Left forelimb (tissue), 1 donor: ENCODE measurements around the gene PCP4.
"Not testable (repeated sequence)": the region's sequence is repeated elsewhere in the genome, so short reads cannot be mapped to it uniquely, and the experiment has no call there.

Experiments
- DNase-seq: peaks from one replicate; pipeline ENCODE4 v3.0.0-alpha.2; 2018; ENCODE audit warnings: low spot score

The PCP4 gene

GRCh38 chr21:39866093-39866492 is 1.1 kb upstream of the PCP4 start:
- DNase-seq: no peak

GRCh38 chr21:39869141-39869818 is 2.0 kb downstream of the PCP4 start:
- DNase-seq: no peak

GRCh38 chr21:39873687-39874086 is 6.4 kb downstream of the PCP4 start:
- no peak for DNase-seq

- DNase-seq: no peak
Measured at GRCh38 chr21:39874206-39874605, 7.0 kb downstream of the PCP4 start.

GRCh38 chr21:39874759-39875158 is 7.5 kb downstream of the PCP4 start:
- no peak for DNase-seq

- DNase-seq: no peak
Measured at GRCh38 chr21:39881661-39882060, 14.4 kb downstream of the PCP4 start.

GRCh38 chr21:39882151-39882838 is 15.1 kb downstream of the PCP4 start:
- no peak for DNase-seq

GRCh38 chr21:39882839-39883195 is 15.6 kb downstream of the PCP4 start:
- no peak for DNase-seq

- DNase-seq: no peak
Measured at GRCh38 chr21:39885119-39885848, 18.0 kb downstream of the PCP4 start.

GRCh38 chr21:39888848-39889247 is 21.6 kb downstream of the PCP4 start:
- DNase-seq: no peak

GRCh38 chr21:39891111-39891510 is 23.9 kb downstream of the PCP4 start:
- DNase-seq: no peak

GRCh38 chr21:39891863-39892262 is 24.6 kb downstream of the PCP4 start:
- not testable (repeated sequence) for DNase-seq

GRCh38 chr21:39900491-39900890 is 33.3 kb downstream of the PCP4 start:
- DNase-seq: no peak

- DNase-seq: no peak
Measured at GRCh38 chr21:39900911-39901310, 33.7 kb downstream of the PCP4 start.

GRCh38 chr21:39902986-39903385 is 35.7 kb downstream of the PCP4 start:
- no peak for DNase-seq

GRCh38 chr21:39904457-39904856 is 37.2 kb downstream of the PCP4 start:
- no peak for DNase-seq

GRCh38 chr21:39908265-39908923 is 41.2 kb downstream of the PCP4 start:
- DNase-seq: no peak

- no peak for DNase-seq
Measured at GRCh38 chr21:39911286-39912199, 44.3 kb downstream of the PCP4 start.

GRCh38 chr21:39913706-39914305 is 46.6 kb downstream of the PCP4 start:
- DNase-seq: no peak

- DNase-seq: no peak
Measured at GRCh38 chr21:39915881-39916280, 48.6 kb downstream of the PCP4 start.

GRCh38 chr21:39918558-39918957 is 51.3 kb downstream of the PCP4 start:
- DNase-seq: no peak
